Uterus (tissue), 2 donors: Measurements from ENCODE around the gene WNK1.

Experiments used
- CTCF ChIP-seq, 4 experiments: fragments of 200-600 bp in 2 of 4; fragments of 450-650 bp in 2 of 4; sonication (generic) in 2 of 4; IDR thresholded peaks; one replicate each; pipeline ENCODE4 v1.5.1; 2016 to 2019; ENCODE audit warnings: antibody characterized with exemption in 4 of 4, mild to moderate bottlenecking in 2 of 4, moderate library complexity in 1 of 4
- POLR2A ChIP-seq, 2 donors: fragments of 450-650 bp; IDR thresholded peaks; one replicate each; pipeline ENCODE4 v1.6.1; 2016; ENCODE audit warnings: antibody characterized with exemption in 2 of 2, mild to moderate bottlenecking in 1 of 2, moderate library complexity in 1 of 2

- TF ChIP-seq CTCF (IDR thresholded peaks at IDR 0.05) (no peak), POLR2A (IDR thresholded peaks at IDR 0.05) (no peak)
These were observed 40.1 kb upstream of the WNK1 start for GRCh38 chr12:712172-712863.
